ENCODE measurements around the gene CLHC1.

CLHC1 gene

GRCh38 chr2:55236992-55237543, 5.0 kb upstream of the CLHC1 start:
- no peaks in the 10 kb centered on the region for H3K9me2 ChIP-seq (replicated peaks; ENCODE audit: insufficient read depth, low read length)
- no peak overlapping the region for H3K4me2 ChIP-seq (ENCODE audit: low read depth, low read length)
- no peaks in the 10 kb centered on the region; the same call in 1 of the 2 replicates for H4K20me1 ChIP-seq (ENCODE audit: insufficient read depth, low read length)
- H3K9me3 ChIP-seq (replicated peaks; ENCODE audit: insufficient read depth, low read length): no peaks in the 10 kb centered on the region
- no peak overlapping the region for H3K9ac ChIP-seq (ENCODE audit: low read length)
- H3K27ac ChIP-seq (ENCODE audit: low read length): no peak overlapping the region
- H3K4me1 ChIP-seq (ENCODE audit: low read length): peaks cover 11% of the 10 kb centered on the region; the same call in 1 of the 2 replicates
- no peak for DNase-seq
- peaks cover 30% of the 10 kb centered on the region for H3K79me2 ChIP-seq (ENCODE audit: low read length)
- H3F3A ChIP-seq (ENCODE audit: insufficient read depth, low read length): peaks cover 42% of the 10 kb centered on the region
- H2AFZ ChIP-seq (ENCODE audit: low read length): no peak overlapping the region
- H3K36me3 ChIP-seq (replicated peaks; ENCODE audit: insufficient read depth, low read length): peaks cover 3% of the 10 kb centered on the region; the same call in 1 of the 2 replicates
- no peaks in the 10 kb centered on the region for H3K27me3 ChIP-seq (replicated peaks; ENCODE audit: insufficient read depth, low read length)
- no peak overlapping the region for H3K4me3 ChIP-seq (ENCODE audit: low read length)
- no peak for TF ChIP-seq CTCF (IDR thresholded peaks at IDR 0.05; ENCODE audit: low read length)
- TF ChIP-seq EZH2phosphoT487 (IDR thresholded peaks at IDR 0.05; ENCODE audit: low read length): no peak
- TF ChIP-seq EZH2 (optimal IDR thresholded peaks at IDR 0.05; ENCODE audit: low read depth, low read length): no peak

- peaks cover 15% of the 10 kb centered on the region; the same call in 1 of the 2 replicates for H3K4me1 ChIP-seq (ENCODE audit: low read length)
- no peaks in the 10 kb centered on the region for H3K9me2 ChIP-seq (replicated peaks; ENCODE audit: insufficient read depth, low read length)
- H3K27ac ChIP-seq (ENCODE audit: low read length): no peak overlapping the region
- H3K9ac ChIP-seq (ENCODE audit: low read length): no peak overlapping the region
- peaks cover 3% of the 10 kb centered on the region; the same call in 1 of the 2 replicates for H3K36me3 ChIP-seq (replicated peaks; ENCODE audit: insufficient read depth, low read length)
- peaks cover 40% of the 10 kb centered on the region for H3K79me2 ChIP-seq (ENCODE audit: low read length)
- no peaks in the 10 kb centered on the region for H3K9me3 ChIP-seq (replicated peaks; ENCODE audit: insufficient read depth, low read length)
- no peaks in the 10 kb centered on the region; the same call in 1 of the 2 replicates for H4K20me1 ChIP-seq (ENCODE audit: insufficient read depth, low read length)
- DNase-seq: no peak
- no peak overlapping the region for H3K4me3 ChIP-seq (ENCODE audit: low read length)
- H2AFZ ChIP-seq (ENCODE audit: low read length): no peak overlapping the region
- H3K4me2 ChIP-seq (ENCODE audit: low read depth, low read length): no peak overlapping the region
- no peaks in the 10 kb centered on the region for H3K27me3 ChIP-seq (replicated peaks; ENCODE audit: insufficient read depth, low read length)
- peaks cover 42% of the 10 kb centered on the region for H3F3A ChIP-seq (ENCODE audit: insufficient read depth, low read length)
- no peak for TF ChIP-seq EZH2phosphoT487 (IDR thresholded peaks at IDR 0.05; ENCODE audit: low read length)
- TF ChIP-seq CTCF (IDR thresholded peaks at IDR 0.05; ENCODE audit: low read length): no peak
- no peak for TF ChIP-seq EZH2 (optimal IDR thresholded peaks at IDR 0.05; ENCODE audit: low read depth, low read length)
These were observed 3.8 kb upstream of the CLHC1 start for GRCh38 chr2:55235724-55236538.

- H3K36me3 ChIP-seq (replicated peaks; ENCODE audit: insufficient read depth, low read length): peaks cover 3% of the 10 kb centered on the region; the same call in 1 of the 2 replicates
- peaks cover 42% of the 10 kb centered on the region for H3F3A ChIP-seq (ENCODE audit: insufficient read depth, low read length)
- peaks cover 48% of the 10 kb centered on the region for H3K79me2 ChIP-seq (ENCODE audit: low read length)
- peak overlapping the region; percentile 96 for H3K4me3 ChIP-seq (ENCODE audit: low read length)
- no peak for DNase-seq
- no peak for TF ChIP-seq EZH2 (optimal IDR thresholded peaks at IDR 0.05; ENCODE audit: low read depth, low read length)
- TF ChIP-seq EZH2phosphoT487 (IDR thresholded peaks at IDR 0.05; ENCODE audit: low read length): no peak
- TF ChIP-seq CTCF (IDR thresholded peaks at IDR 0.05; ENCODE audit: low read length): no peak
- H3K27ac ChIP-seq (ENCODE audit: low read length): peak overlapping the region; percentile 83; the same call in 1 of the 2 replicates
- peak overlapping the region; percentile 79 for H3K4me2 ChIP-seq (ENCODE audit: low read depth, low read length)
- H4K20me1 ChIP-seq (ENCODE audit: insufficient read depth, low read length): no peaks in the 10 kb centered on the region; the same call in 1 of the 2 replicates
- no peak overlapping the region for H2AFZ ChIP-seq (ENCODE audit: low read length)
- no peaks in the 10 kb centered on the region for H3K9me2 ChIP-seq (replicated peaks; ENCODE audit: insufficient read depth, low read length)
- H3K27me3 ChIP-seq (replicated peaks; ENCODE audit: insufficient read depth, low read length): no peaks in the 10 kb centered on the region
- H3K9ac ChIP-seq (ENCODE audit: low read length): peak overlapping the region; percentile 96; the same call in 1 of the 2 replicates
- H3K9me3 ChIP-seq (replicated peaks; ENCODE audit: insufficient read depth, low read length): no peaks in the 10 kb centered on the region
- peaks cover 15% of the 10 kb centered on the region; the same call in 1 of the 2 replicates for H3K4me1 ChIP-seq (ENCODE audit: low read length)
These were observed 1.5 kb upstream of the CLHC1 start for GRCh38 chr2:55233658-55233940.
